PC-9 (cell line): ENCODE data around the gene MON1A. TPM values are rescaled to one million over a fixed set of nuclear protein-coding genes. Genes with fewer than 3 reads are reported as not detected.

ENCODE experiments used
- BruUV-seq: library from RNA; stranded (reverse); fragments of 400-500 nt; replicated peaks from 2 replicates; lab custom pipeline; 2021; lab: Mats Ljungman, UMichigan
- CTCF ChIA-PET: fragments of 300-600 bp; sonication (Branson Sonifier 250); formaldehyde crosslinking; loops from one replicate; lab custom pipeline; 2022; ENCODE audit warnings: antibody characterized with exemption; lab: Charles Lee
- POLR2A ChIA-PET: fragments of 300-600 bp; sonication (Branson Sonifier 250); formaldehyde crosslinking; loops from one replicate; lab custom pipeline; 2022; ENCODE audit warnings: antibody characterized with exemption; ENCODE audit not compliant: unreplicated experiment; lab: Charles Lee
- DNase-seq, 2 experiments: peaks; one replicate each; pipeline versions ENCODE4 v3.0.0 to v3.0.0-alpha.2; 2015 to 2022; ENCODE audit warnings: mixed read lengths in 1 of 2
- H2AFZ ChIP-seq: fragments of 200-600 bp; sonication (generic); 2 replicates; pipeline ENCODE4 v1.8.1; 2017; ENCODE audit warnings: antibody characterized with exemption
- H3F3A ChIP-seq: fragments of 200-600 bp; sonication (generic); 2 replicates; pipeline ENCODE4 v1.8.1; 2017; ENCODE audit warnings: antibody characterized with exemption, mild to moderate bottlenecking, low read depth; ENCODE audit not compliant: insufficient read depth
- H3K27ac ChIP-seq: fragments of 200-600 bp; sonication (generic); 2 replicates; pipeline ENCODE4 v1.6.1; 2016; ENCODE audit warnings: mixed run types
- H3K27me3 ChIP-seq: fragments of 200-600 bp; sonication (generic); 2 replicates; pipeline ENCODE4 v1.6.1; 2016; ENCODE audit warnings: low read depth, mixed run types; ENCODE audit not compliant: insufficient read depth
- H3K36me3 ChIP-seq: fragments of 200-600 bp; sonication (generic); 2 replicates; pipeline ENCODE4 v1.6.1; 2016; ENCODE audit warnings: low read depth, mixed run types
- H3K4me1 ChIP-seq: fragments of 200-600 bp; sonication (generic); replicated peaks from 2 replicates; pipeline ENCODE4 v1.6.1; 2016; ENCODE audit warnings: mixed run types; ENCODE audit not compliant: insufficient read depth
- H3K4me2 ChIP-seq: fragments of 200-600 bp; sonication (generic); 2 replicates; pipeline ENCODE4 v1.6.1; 2017; ENCODE audit warnings: mixed run types
- H3K4me3 ChIP-seq: fragments of 200-600 bp; sonication (generic); 2 replicates; pipeline ENCODE4 v1.6.1; 2016; ENCODE audit warnings: mixed run types
- H3K79me2 ChIP-seq: fragments of 200-600 bp; sonication (generic); 2 replicates; pipeline ENCODE4 v1.6.1; 2017; ENCODE audit warnings: low read depth, mixed run types
- H3K9me2 ChIP-seq: fragments of 200-600 bp; sonication (generic); 2 replicates; pipeline ENCODE4 v1.8.1; 2017; ENCODE audit warnings: mild to moderate bottlenecking; ENCODE audit not compliant: insufficient read depth
- H3K9me3 ChIP-seq: fragments of 200-600 bp; sonication (generic); 2 replicates; pipeline ENCODE4 v1.8.1; 2016; ENCODE audit warnings: low read depth; ENCODE audit not compliant: insufficient read depth
- H4K20me1 ChIP-seq: fragments of 200-600 bp; sonication (generic); 2 replicates; pipeline ENCODE4 v1.8.1; 2017; ENCODE audit not compliant: insufficient read depth
- CTCF ChIP-seq: fragments of 200-600 bp; sonication (generic); conservative IDR thresholded peaks from 2 replicates; pipeline ENCODE4 v1.6.1; 2017; ENCODE audit warnings: mixed run types, antibody characterized with exemption, mild to moderate bottlenecking, moderate library complexity
- EZH2 ChIP-seq: fragments of 200-600 bp; sonication (generic); IDR thresholded peaks from 2 replicates; pipeline ENCODE4 v1.8.0; 2017; ENCODE audit warnings: antibody characterized with exemption, low read depth
- intact Hi-C: fragments of 100-400 bp; cut with micrococcal nuclease; formaldehyde crosslinking; loops from one replicate; pipeline ENCODE4 v1.10.0; 2022; ENCODE audit not compliant: unreplicated experiment
- total RNA-seq: library from RNA; stranded (reverse); gene quantifications from 2 replicates; pipeline ENCODE4 v1.2.3, GENCODE V29; 2021

MON1A gene
- total RNA-seq, 1 experiment from 2014 or later, result 4.8 TPM

GRCh38 chr3:49955636-49956035 is 26.0 kb upstream of the MON1A start:
- H3K79me2 ChIP-seq, result peaks cover 65% of the 10 kb centered on the region
- no peak overlapping the region for H2AFZ ChIP-seq
- H4K20me1 ChIP-seq, result peaks cover 22% of the 10 kb centered on the region
- BruUV-seq, result no TSS peak
- no peak for DNase-seq
- H3K4me1 ChIP-seq, result no peaks in the 10 kb centered on the region
- no peak for TF ChIP-seq EZH2
- TF ChIP-seq CTCF, result no peak
- H3K4me3 ChIP-seq, result no peak overlapping the region
- intact Hi-C loops, result no loop called here
- H3K27me3 ChIP-seq, result no peaks in the 10 kb centered on the region
- ChIA-PET POLR2A (interaction anchor here (0.7 kb wide), 1 partner anchor 73 kb away, joined by 11 read pairs; no protein-coding TSS in a partner anchor), CTCF (interaction anchor here (0.7 kb wide), 1 partner anchor 9 kb away, joined by 5 read pairs; no protein-coding TSS in a partner anchor)
- H3K4me2 ChIP-seq, result no peak overlapping the region
- no peaks in the 10 kb centered on the region for H3K9me2 ChIP-seq
- no peak overlapping the region for H3K27ac ChIP-seq
- no peaks in the 10 kb centered on the region for H3F3A ChIP-seq
- H3K9me3 ChIP-seq, result no peaks in the 10 kb centered on the region
- H3K36me3 ChIP-seq, result no peaks in the 10 kb centered on the region

- Histone ChIP-seq H2AFZ (no peak overlapping the region), H3K9me3 (no peaks in the 10 kb centered on the region), H3K4me1 (no peaks in the 10 kb centered on the region), H3K4me2 (no peak overlapping the region), H3K4me3 (no peak overlapping the region), H3K27ac (no peak overlapping the region), H4K20me1 (peaks cover 32% of the 10 kb centered on the region), H3K27me3 (no peaks in the 10 kb centered on the region), H3K36me3 (no peaks in the 10 kb centered on the region), H3F3A (no peaks in the 10 kb centered on the region), H3K9me2 (no peaks in the 10 kb centered on the region), H3K79me2 (peaks cover 78% of the 10 kb centered on the region)
- ChIA-PET CTCF (no interaction called here), POLR2A (interaction anchor here (0.6 kb wide), 1 partner anchor 72 kb away, joined by 5 read pairs; no protein-coding TSS in a partner anchor)
- TF ChIP-seq EZH2, result no peak
- no peak for TF ChIP-seq CTCF
- BruUV-seq, result no TSS peak
- DNase-seq, result no peak
- intact Hi-C loops, result no loop called here
These were observed 23.3 kb upstream of the MON1A start for GRCh38 chr3:49952924-49953323.

- no peak for TF ChIP-seq CTCF
- TF ChIP-seq EZH2, result no peak
- peaks cover 41% of the 10 kb centered on the region for H4K20me1 ChIP-seq
- H3K9me2 ChIP-seq, result no peaks in the 10 kb centered on the region
- H3K4me2 ChIP-seq, result no peak overlapping the region
- peaks cover 8% of the 10 kb centered on the region; the same call in 1 of the 2 replicates for H3K4me1 ChIP-seq
- intact Hi-C loops, result no loop called here
- H3K27me3 ChIP-seq, result no peaks in the 10 kb centered on the region
- H3K27ac ChIP-seq, result no peak overlapping the region
- DNase-seq, result no peak
- ChIA-PET CTCF (no interaction called here), POLR2A (no interaction called here)
- H3F3A ChIP-seq, result peaks cover 15% of the 10 kb centered on the region; the same call in 1 of the 2 replicates
- H2AFZ ChIP-seq, result no peak overlapping the region
- no TSS peak for BruUV-seq
- H3K9me3 ChIP-seq, result no peaks in the 10 kb centered on the region
- peaks cover 68% of the 10 kb centered on the region for H3K79me2 ChIP-seq
- no peak overlapping the region for H3K4me3 ChIP-seq
- no peaks in the 10 kb centered on the region for H3K36me3 ChIP-seq
These were observed 13.0 kb upstream of the MON1A start for GRCh38 chr3:49942651-49943050.
